Uterus (tissue), 2 donors: ENCODE measurements around the gene CEACAM18.

Experiments
- CTCF ChIP-seq, 4 experiments: fragments of 200-600 bp in 2 of 4; fragments of 450-650 bp in 2 of 4; sonication (generic) in 2 of 4; IDR thresholded peaks; one replicate each; pipeline ENCODE4 v1.5.1; 2016 to 2019; ENCODE audit warnings: antibody characterized with exemption in 4 of 4, mild to moderate bottlenecking in 2 of 4, moderate library complexity in 1 of 4
- POLR2A ChIP-seq, 2 donors: fragments of 450-650 bp; IDR thresholded peaks; one replicate each; pipeline ENCODE4 v1.6.1; 2016; ENCODE audit warnings: antibody characterized with exemption in 2 of 2, mild to moderate bottlenecking in 1 of 2, moderate library complexity in 1 of 2

DNA sequence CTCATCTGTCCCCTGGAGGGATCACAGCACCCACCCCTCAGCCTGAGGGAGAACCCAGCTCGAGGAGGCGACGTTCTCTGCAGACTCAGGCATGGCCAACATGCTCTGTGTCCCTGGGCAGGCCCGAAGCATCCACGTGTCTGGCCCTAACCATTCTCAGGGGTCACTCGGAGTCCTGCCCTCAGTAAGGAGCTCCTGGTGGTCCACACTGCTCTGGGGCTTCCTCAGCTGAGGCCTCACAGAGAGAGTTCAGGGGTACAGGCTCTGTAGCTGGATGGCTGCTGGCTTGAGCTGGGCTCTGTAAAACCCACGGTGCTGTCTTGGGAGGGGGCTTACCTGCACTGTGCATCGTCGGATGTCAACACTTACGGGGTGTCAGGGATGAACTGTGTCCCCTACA is 15.7 kb upstream of the CEACAM18 start:
- no peak for TF ChIP-seq POLR2A (IDR thresholded peaks at IDR 0.05)
- TF ChIP-seq CTCF (IDR thresholded peaks at IDR 0.05), result no peak
